Choroid plexus epithelial cell (primary cell): ENCODE results near the gene TRAM2.

Experiments used
- DNase-seq: peaks from one replicate; pipeline ENCODE4 v3.0.0-alpha.2; 2010; ENCODE audit warnings: low read depth
- H3K4me3 ChIP-seq: 2 replicates; pipeline ENCODE4 v1.5.1; 2011; ENCODE audit warnings: low read depth, mild to moderate bottlenecking, control low read depth, low read length, moderate library complexity
- CTCF ChIP-seq: conservative IDR thresholded peaks from 2 replicates; pipeline ENCODE4 v1.5.1; 2011; ENCODE audit warnings: low read depth, mild to moderate bottlenecking, control low read depth, inconsistent platforms, low read length, moderate library complexity

Gene TRAM2

GRCh38 chr6:52526634-52527033 lies 50.2 kb downstream of the TRAM2 start:
- no peak for TF ChIP-seq CTCF
- H3K4me3 ChIP-seq: no peak overlapping the region
- DNase-seq: peak; percentile 63

GRCh38 chr6:52524918-52525317 lies 51.9 kb downstream of the TRAM2 start:
- no peak overlapping the region for H3K4me3 ChIP-seq
- no peak for TF ChIP-seq CTCF
- no peak for DNase-seq

- DNase-seq: no peak
- TF ChIP-seq CTCF: no peak
- H3K4me3 ChIP-seq: no peak overlapping the region
These were observed 53.3 kb downstream of the TRAM2 start for GRCh38 chr6:52523378-52524142.

GRCh38 chr6:52522655-52523054 lies 54.2 kb downstream of the TRAM2 start:
- peak; percentile 76 for DNase-seq
- no peak for TF ChIP-seq CTCF
- no peak overlapping the region for H3K4me3 ChIP-seq

- no peak for TF ChIP-seq CTCF
- peak; percentile 88 for DNase-seq
- H3K4me3 ChIP-seq: no peak overlapping the region
These were observed 54.7 kb downstream of the TRAM2 start for GRCh38 chr6:52522151-52522626.

- no peak for DNase-seq
- TF ChIP-seq CTCF: no peak
- no peak overlapping the region for H3K4me3 ChIP-seq
These were observed 57.2 kb downstream of the TRAM2 start for GRCh38 chr6:52519618-52520017.

- no peak for DNase-seq
- no peak overlapping the region for H3K4me3 ChIP-seq
- no peak for TF ChIP-seq CTCF
These were observed 58.4 kb downstream of the TRAM2 start for GRCh38 chr6:52518279-52518945.
